Measurements from ENCODE around the gene LRRC4C.
A peak's percentile ranks its signal among the peaks of the same experiment; 100 is the strongest.

Gene LRRC4C

GRCh38 chr11:40295466-40295865 lies 1164.0 kb downstream of the LRRC4C start:
- H3K4me3 ChIP-seq (ENCODE audit: low read length), result no peak overlapping the region
- H3K36me3 ChIP-seq (ENCODE audit: control insufficient read depth, insufficient read depth, low read length, severe bottlenecking), result no peaks in the 10 kb centered on the region
- H3K27me3 ChIP-seq (replicated peaks; ENCODE audit: control insufficient read depth, insufficient read depth, low read length), result peaks cover 23% of the 10 kb centered on the region
- no peak for DNase-seq (ENCODE audit: low read depth)
- peaks cover 4% of the 10 kb centered on the region for H3K4me1 ChIP-seq (ENCODE audit: control insufficient read depth, insufficient read depth, low read length)
- no peaks in the 10 kb centered on the region for H3K9me3 ChIP-seq (ENCODE audit: control insufficient read depth, low read length)
- no peak overlapping the region for H3K9ac ChIP-seq (ENCODE audit: low read length)

DNA sequence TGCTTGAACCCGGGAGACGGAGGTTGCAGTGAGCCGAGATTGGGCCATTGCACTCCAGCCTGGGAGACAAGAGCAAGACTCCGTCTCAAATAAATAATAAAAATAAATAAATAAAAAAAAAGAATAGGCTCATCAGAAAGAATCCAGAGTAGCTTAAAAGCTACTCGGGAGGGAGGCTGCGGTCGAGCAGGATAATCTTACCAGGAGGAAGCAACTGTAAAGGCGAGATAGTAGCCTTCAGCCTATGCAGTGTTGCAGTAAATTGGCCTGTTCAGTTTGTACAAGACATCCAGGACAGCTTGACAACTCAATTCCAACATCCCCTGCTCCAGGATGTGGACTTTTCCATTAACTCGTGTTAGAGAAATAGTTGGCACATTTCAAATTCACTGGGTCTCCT lies 1164.7 kb downstream of the LRRC4C start:
- no peak for DNase-seq (ENCODE audit: low read depth)
- H3K27me3 ChIP-seq (replicated peaks; ENCODE audit: control insufficient read depth, insufficient read depth, low read length), result peaks cover 23% of the 10 kb centered on the region
- peaks cover 4% of the 10 kb centered on the region for H3K4me1 ChIP-seq (ENCODE audit: control insufficient read depth, insufficient read depth, low read length)
- H3K4me3 ChIP-seq (ENCODE audit: low read length), result no peak overlapping the region
- H3K9ac ChIP-seq (ENCODE audit: low read length), result no peak overlapping the region
- no peaks in the 10 kb centered on the region for H3K36me3 ChIP-seq (ENCODE audit: control insufficient read depth, insufficient read depth, low read length, severe bottlenecking)
- no peaks in the 10 kb centered on the region for H3K9me3 ChIP-seq (ENCODE audit: control insufficient read depth, low read length)

DNA sequence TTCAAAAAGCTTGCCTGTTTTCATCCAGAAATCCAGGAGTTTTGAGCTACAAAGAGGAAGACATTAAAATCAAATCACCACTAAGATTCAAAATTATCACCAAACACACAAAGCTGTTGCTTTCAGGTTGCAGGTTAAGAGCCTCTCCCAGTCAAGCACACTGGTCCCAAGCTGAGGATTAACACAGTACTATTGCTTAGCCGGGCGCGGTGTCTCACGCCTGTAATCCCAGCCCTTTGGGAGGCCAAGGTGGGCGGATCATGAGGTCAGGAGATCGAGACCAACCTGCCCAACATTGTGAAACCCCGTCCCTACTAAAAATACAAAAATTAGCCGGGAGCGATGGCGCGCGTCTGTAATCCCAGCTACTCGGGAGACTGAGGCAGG lies 1165.1 kb downstream of the LRRC4C start:
- Histone ChIP-seq H3K27me3 (replicated peaks; ENCODE audit: control insufficient read depth, insufficient read depth, low read length) (peaks cover 25% of the 10 kb centered on the region), H3K9ac (ENCODE audit: low read length) (no peak overlapping the region), H3K9me3 (ENCODE audit: control insufficient read depth, low read length) (no peaks in the 10 kb centered on the region), H3K4me1 (ENCODE audit: control insufficient read depth, insufficient read depth, low read length) (peaks cover 4% of the 10 kb centered on the region), H3K4me3 (ENCODE audit: low read length) (peak overlapping the region; percentile 84), H3K36me3 (ENCODE audit: control insufficient read depth, insufficient read depth, low read length, severe bottlenecking) (no peaks in the 10 kb centered on the region)
- DNase-seq (ENCODE audit: low read depth), result no peak

- Histone ChIP-seq H3K4me1 (ENCODE audit: control insufficient read depth, insufficient read depth, low read length) (peaks cover 4% of the 10 kb centered on the region), H3K36me3 (ENCODE audit: control insufficient read depth, insufficient read depth, low read length, severe bottlenecking) (no peaks in the 10 kb centered on the region), H3K9ac (ENCODE audit: low read length) (peak overlapping the region; percentile 60), H3K27me3 (replicated peaks; ENCODE audit: control insufficient read depth, insufficient read depth, low read length) (peaks cover 28% of the 10 kb centered on the region), H3K9me3 (ENCODE audit: control insufficient read depth, low read length) (no peaks in the 10 kb centered on the region), H3K4me3 (ENCODE audit: low read length) (peak overlapping the region; percentile 84)
- peak; percentile 93 for DNase-seq (ENCODE audit: low read depth)
These were observed 1165.7 kb downstream of the LRRC4C start for GRCh38 chr11:40293655-40294348.

DNA sequence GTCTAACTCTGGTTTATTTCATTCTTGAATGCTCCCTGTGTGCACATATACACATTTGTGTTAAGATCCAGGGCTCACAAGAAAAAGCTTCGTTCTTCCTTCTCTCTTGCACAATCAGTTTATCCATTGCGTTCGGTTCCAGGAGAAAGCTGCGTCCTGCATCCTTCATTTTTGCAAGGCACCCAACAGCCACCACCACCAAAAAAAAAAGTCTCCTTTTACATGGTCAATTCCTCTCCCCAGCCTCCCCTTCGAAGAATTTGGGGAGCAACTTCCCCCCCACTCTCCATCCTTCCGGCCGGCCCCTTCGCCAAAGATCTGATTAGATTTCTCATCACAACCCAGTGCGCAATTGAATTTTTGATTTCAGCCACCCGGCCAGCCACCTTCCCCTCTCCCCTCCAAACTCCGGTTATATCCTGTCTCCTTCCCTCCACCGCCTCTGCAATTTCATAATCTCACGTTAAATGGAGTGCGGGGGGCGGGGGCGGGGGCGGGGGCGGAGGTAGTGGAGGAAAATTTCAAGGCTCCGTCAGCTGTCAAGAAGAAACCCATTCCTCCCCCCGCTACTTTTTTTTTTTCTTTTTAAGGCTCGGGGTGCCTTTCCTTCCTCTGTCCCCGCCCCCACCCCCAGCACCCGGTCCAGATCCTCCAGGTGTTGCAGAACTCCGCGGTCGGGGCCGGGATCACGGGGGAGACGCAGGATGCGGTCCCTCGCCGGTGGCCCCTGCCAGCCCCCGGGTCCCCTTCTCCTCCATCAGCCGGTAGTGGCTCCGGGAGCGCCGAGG lies 1166.5 kb downstream of the LRRC4C start:
- Histone ChIP-seq H3K4me3 (ENCODE audit: low read length) (peak overlapping the region; percentile 84), H3K36me3 (ENCODE audit: control insufficient read depth, insufficient read depth, low read length, severe bottlenecking) (no peaks in the 10 kb centered on the region)
- peak; percentile 35 for DNase-seq (ENCODE audit: low read depth)

GRCh38 chr11:40291741-40292140 lies 1167.7 kb downstream of the LRRC4C start:
- no peak for DNase-seq (ENCODE audit: low read depth)

More for the DNA sequence above, 1166.5 kb downstream of the LRRC4C start:
- H3K27me3 ChIP-seq (replicated peaks; ENCODE audit: control insufficient read depth, insufficient read depth, low read length), result peaks cover 27% of the 10 kb centered on the region
- H3K9ac ChIP-seq (ENCODE audit: low read length), result peak overlapping the region; percentile 60
- H3K4me1 ChIP-seq (ENCODE audit: control insufficient read depth, insufficient read depth, low read length), result peaks cover 4% of the 10 kb centered on the region
- H3K9me3 ChIP-seq (ENCODE audit: control insufficient read depth, low read length), result no peaks in the 10 kb centered on the region

GRCh38 chr11:40291329-40291728 lies 1168.1 kb downstream of the LRRC4C start:
- H3K9me3 ChIP-seq (ENCODE audit: control insufficient read depth, low read length), result no peaks in the 10 kb centered on the region
- H3K9ac ChIP-seq (ENCODE audit: low read length), result no peak overlapping the region
- DNase-seq (ENCODE audit: low read depth), result no peak
- H3K4me3 ChIP-seq (ENCODE audit: low read length), result no peak overlapping the region
- H3K36me3 ChIP-seq (ENCODE audit: control insufficient read depth, insufficient read depth, low read length, severe bottlenecking), result no peaks in the 10 kb centered on the region
- peaks cover 4% of the 10 kb centered on the region for H3K4me1 ChIP-seq (ENCODE audit: control insufficient read depth, insufficient read depth, low read length)
- peaks cover 16% of the 10 kb centered on the region for H3K27me3 ChIP-seq (replicated peaks; ENCODE audit: control insufficient read depth, insufficient read depth, low read length)

More at GRCh38 chr11:40291741-40292140, 1167.7 kb downstream of the LRRC4C start:
- Histone ChIP-seq H3K36me3 (ENCODE audit: control insufficient read depth, insufficient read depth, low read length, severe bottlenecking) (no peaks in the 10 kb centered on the region), H3K4me1 (ENCODE audit: control insufficient read depth, insufficient read depth, low read length) (peaks cover 4% of the 10 kb centered on the region), H3K4me3 (ENCODE audit: low read length) (no peak overlapping the region), H3K9ac (ENCODE audit: low read length) (no peak overlapping the region), H3K27me3 (replicated peaks; ENCODE audit: control insufficient read depth, insufficient read depth, low read length) (peaks cover 16% of the 10 kb centered on the region), H3K9me3 (ENCODE audit: control insufficient read depth, low read length) (no peaks in the 10 kb centered on the region)

GRCh38 chr11:40290171-40290631 lies 1169.3 kb downstream of the LRRC4C start:
- peaks cover 16% of the 10 kb centered on the region for H3K27me3 ChIP-seq (replicated peaks; ENCODE audit: control insufficient read depth, insufficient read depth, low read length)
- H3K9me3 ChIP-seq (ENCODE audit: control insufficient read depth, low read length), result no peaks in the 10 kb centered on the region
- H3K36me3 ChIP-seq (ENCODE audit: control insufficient read depth, insufficient read depth, low read length, severe bottlenecking), result no peaks in the 10 kb centered on the region
- peaks cover 4% of the 10 kb centered on the region for H3K4me1 ChIP-seq (ENCODE audit: control insufficient read depth, insufficient read depth, low read length)
- DNase-seq (ENCODE audit: low read depth), result no peak
- no peak overlapping the region for H3K9ac ChIP-seq (ENCODE audit: low read length)
- H3K4me3 ChIP-seq (ENCODE audit: low read length), result no peak overlapping the region

GRCh38 chr11:40289370-40289769 lies 1170.1 kb downstream of the LRRC4C start:
- DNase-seq (ENCODE audit: low read depth), result no peak
- Histone ChIP-seq H3K4me3 (ENCODE audit: low read length) (no peak overlapping the region), H3K9ac (ENCODE audit: low read length) (no peak overlapping the region), H3K4me1 (ENCODE audit: control insufficient read depth, insufficient read depth, low read length) (peaks cover 4% of the 10 kb centered on the region), H3K9me3 (ENCODE audit: control insufficient read depth, low read length) (no peaks in the 10 kb centered on the region), H3K27me3 (replicated peaks; ENCODE audit: control insufficient read depth, insufficient read depth, low read length) (peaks cover 16% of the 10 kb centered on the region), H3K36me3 (ENCODE audit: control insufficient read depth, insufficient read depth, low read length, severe bottlenecking) (no peaks in the 10 kb centered on the region)

- DNase-seq (ENCODE audit: low read depth), result no peak
- H3K9me3 ChIP-seq (ENCODE audit: control insufficient read depth, low read length), result no peaks in the 10 kb centered on the region
- peaks cover 4% of the 10 kb centered on the region for H3K4me1 ChIP-seq (ENCODE audit: control insufficient read depth, insufficient read depth, low read length)
- H3K9ac ChIP-seq (ENCODE audit: low read length), result no peak overlapping the region
- no peaks in the 10 kb centered on the region for H3K36me3 ChIP-seq (ENCODE audit: control insufficient read depth, insufficient read depth, low read length, severe bottlenecking)
- peaks cover 16% of the 10 kb centered on the region for H3K27me3 ChIP-seq (replicated peaks; ENCODE audit: control insufficient read depth, insufficient read depth, low read length)
- no peak overlapping the region for H3K4me3 ChIP-seq (ENCODE audit: low read length)
These were observed 1171.3 kb downstream of the LRRC4C start for GRCh38 chr11:40287916-40288803.

GRCh38 chr11:40286137-40286536 lies 1173.3 kb downstream of the LRRC4C start:
- no peaks in the 10 kb centered on the region for H3K36me3 ChIP-seq (ENCODE audit: control insufficient read depth, insufficient read depth, low read length, severe bottlenecking)
- H3K9ac ChIP-seq (ENCODE audit: low read length), result no peak overlapping the region
- no peaks in the 10 kb centered on the region for H3K4me1 ChIP-seq (ENCODE audit: control insufficient read depth, insufficient read depth, low read length)
- H3K27me3 ChIP-seq (replicated peaks; ENCODE audit: control insufficient read depth, insufficient read depth, low read length), result peaks cover 10% of the 10 kb centered on the region
- no peak for DNase-seq (ENCODE audit: low read depth)
- no peak overlapping the region for H3K4me3 ChIP-seq (ENCODE audit: low read length)
- no peaks in the 10 kb centered on the region for H3K9me3 ChIP-seq (ENCODE audit: control insufficient read depth, low read length)

All from adipocyte (in vitro differentiated cells).